Activated effector memory CD4-positive, alpha-beta T cell treated with Interleukin-2 at 50 U/mL for 16 hours (primary cell): ENCODE results near the gene INO80.
A peak's percentile ranks its signal among the peaks of the same experiment; 100 is the strongest.
"Not testable (repeated sequence)": the region's sequence is repeated elsewhere in the genome, so short reads cannot be mapped to it uniquely, and the experiment has no call there.

Experiments used
- DNase-seq: peaks from one replicate; pipeline ENCODE4 v3.0.0-alpha.2; 2020

INO80 gene

GRCh38 chr15:40960151-40960885, 155.8 kb downstream of the INO80 start:
- no peak for DNase-seq

- no peak for DNase-seq
Observed at GRCh38 chr15:40959331-40960141, 156.5 kb downstream of the INO80 start.

GRCh38 chr15:40958723-40959122, 157.4 kb downstream of the INO80 start:
- no peak for DNase-seq

GRCh38 chr15:40958146-40958545, 157.9 kb downstream of the INO80 start:
- no peak for DNase-seq

GRCh38 chr15:40957581-40958051, 158.5 kb downstream of the INO80 start:
- DNase-seq: no peak

- no peak for DNase-seq
Observed at GRCh38 chr15:40957041-40957555, 159.0 kb downstream of the INO80 start.

- DNase-seq: no peak
Observed at GRCh38 chr15:40956541-40956982, 159.5 kb downstream of the INO80 start.

- no peak for DNase-seq
Observed at GRCh38 chr15:40955930-40956540, 160.0 kb downstream of the INO80 start.

GRCh38 chr15:40955141-40955903, 160.8 kb downstream of the INO80 start:
- no peak for DNase-seq

- DNase-seq: not testable (repeated sequence)
Observed at GRCh38 chr15:40954158-40954848, 161.8 kb downstream of the INO80 start.

GRCh38 chr15:40953713-40954074, 162.4 kb downstream of the INO80 start:
- no peak for DNase-seq

- peak; percentile 93 for DNase-seq
Observed at GRCh38 chr15:40952901-40953712, 163.0 kb downstream of the INO80 start, which contains the start of gene CHAC1. TSS of gene CHAC1 (plus strand) at chr15:40953471. CDS start at chr15:40953584, 113 bp downstream.

- no peak for DNase-seq
Observed at GRCh38 chr15:40952301-40952900, 163.7 kb downstream of the INO80 start.

GRCh38 chr15:40951764-40952163, 164.3 kb downstream of the INO80 start:
- DNase-seq: no peak

GRCh38 chr15:40949756-40950207, 166.3 kb downstream of the INO80 start:
- no peak for DNase-seq

- no peak for DNase-seq
Observed at GRCh38 chr15:40948706-40949473, 167.2 kb downstream of the INO80 start.

GRCh38 chr15:40944510-40945296, 171.4 kb downstream of the INO80 start:
- DNase-seq: no peak

- no peak for DNase-seq
Observed at GRCh38 chr15:40943764-40944365, 172.2 kb downstream of the INO80 start.
